ENCODE measurements around the gene LHFPL2.

Gene LHFPL2

DNA sequence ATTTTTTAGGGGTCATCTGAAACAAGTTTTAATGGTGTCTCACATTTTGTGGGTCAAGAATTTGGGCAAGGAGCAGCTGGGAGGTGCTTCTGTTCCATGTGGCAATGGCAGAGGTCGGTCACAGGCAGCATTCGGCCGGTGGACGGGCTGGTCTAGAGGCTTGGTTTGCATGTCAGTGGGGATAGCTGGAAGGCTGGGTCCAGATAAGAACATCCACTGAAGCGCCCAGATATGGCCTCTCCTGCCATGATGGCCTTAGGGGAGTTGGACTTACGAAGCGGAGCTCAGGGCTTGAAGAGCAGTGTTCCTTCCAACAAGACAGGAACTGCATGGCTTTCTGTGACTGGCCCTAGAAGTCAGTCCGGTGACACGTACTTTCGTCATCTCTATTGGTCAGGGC, 30.3 kb downstream of the LHFPL2 start:
- DNase-seq (ENCODE audit: low read depth): no peak

- DNase-seq (ENCODE audit: low read depth): no peak
Measured at GRCh38 chr5:78615697-78616096, 32.9 kb downstream of the LHFPL2 start.

DNA sequence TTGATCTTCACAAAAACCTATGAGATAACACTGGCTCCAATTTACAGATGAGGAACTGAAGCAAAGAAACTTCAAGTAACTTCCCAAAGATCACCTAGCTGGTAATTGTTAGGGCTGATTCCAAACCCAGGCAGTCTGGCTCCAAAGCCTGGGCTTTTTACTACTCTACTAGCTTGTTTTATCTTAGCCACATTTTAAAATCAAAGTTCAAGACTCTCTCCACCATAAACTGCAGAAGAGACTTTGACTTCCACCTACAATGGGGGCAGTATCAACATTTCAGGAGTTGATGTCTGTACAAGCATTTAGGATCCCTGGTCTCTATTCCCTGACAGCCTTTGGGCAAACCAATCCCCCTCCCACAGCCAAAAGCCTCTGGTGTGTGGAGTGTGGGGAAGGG, 33.8 kb downstream of the LHFPL2 start:
- DNase-seq (ENCODE audit: low read depth): no peak

DNA sequence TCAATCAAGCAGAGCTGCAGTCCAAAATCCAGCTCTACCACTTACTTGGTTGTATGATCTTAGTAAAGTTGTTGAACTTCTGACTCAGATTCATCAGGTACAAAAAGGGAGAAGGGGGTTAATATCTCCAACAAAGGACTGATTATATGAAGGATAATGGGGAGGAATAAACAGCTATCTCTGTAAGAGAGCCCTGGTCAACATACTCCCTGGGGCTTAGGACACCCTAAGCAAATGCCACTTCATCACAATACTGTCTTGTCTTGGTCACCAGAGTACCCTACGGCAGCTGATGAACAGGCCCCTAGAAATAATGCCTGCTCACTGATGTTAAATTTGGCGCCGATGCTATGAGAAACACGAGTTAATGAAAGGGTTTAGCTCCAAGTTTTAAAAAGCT, 34.8 kb downstream of the LHFPL2 start:
- no peak for DNase-seq (ENCODE audit: low read depth)

- DNase-seq (ENCODE audit: low read depth): no peak
Measured at GRCh38 chr5:78613151-78613533, 35.4 kb downstream of the LHFPL2 start.

DNA sequence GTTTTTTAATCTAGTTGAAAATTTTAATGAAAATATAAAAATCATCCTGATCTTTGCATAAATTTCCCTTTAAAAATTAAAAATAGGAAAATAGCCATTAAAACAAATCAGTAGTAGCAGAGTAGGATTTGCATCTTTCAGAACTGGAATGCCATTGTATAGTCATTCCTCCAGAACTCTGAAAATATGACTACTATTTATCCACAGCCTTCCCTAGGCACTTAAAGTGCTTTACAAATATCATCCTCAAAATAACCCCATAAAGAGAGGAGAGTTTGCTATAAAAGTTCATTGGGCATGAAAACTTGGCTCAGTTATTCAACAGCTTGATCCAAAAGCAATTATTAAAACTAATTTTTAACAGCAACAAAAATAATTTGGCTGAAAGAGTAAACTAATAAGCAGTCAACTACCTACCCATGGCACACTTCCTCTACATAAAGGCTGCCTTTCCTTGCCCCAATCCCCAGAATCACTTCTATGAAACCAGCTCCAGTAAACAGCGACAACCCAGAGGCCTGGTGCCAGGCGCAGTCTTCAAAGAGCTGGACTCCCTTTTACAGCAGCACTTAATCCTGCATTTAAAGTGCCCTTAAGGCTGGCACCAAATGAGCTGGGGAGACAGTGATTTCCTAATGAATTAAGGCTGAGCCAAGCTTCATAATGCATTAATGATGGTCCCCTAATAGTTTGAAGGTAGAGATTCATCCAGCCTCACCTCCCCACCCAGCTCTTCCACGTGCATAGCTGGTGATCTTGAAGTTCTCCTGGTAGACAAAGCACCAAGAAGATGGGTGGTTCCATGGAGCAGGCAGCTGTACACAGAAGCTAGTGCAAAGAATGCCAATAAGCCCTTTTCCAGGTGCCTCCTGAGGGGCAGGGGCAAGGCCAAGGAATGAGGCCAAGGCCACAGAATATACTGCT, 36.1 kb downstream of the LHFPL2 start:
- DNase-seq (ENCODE audit: low read depth): no peak

- DNase-seq (ENCODE audit: low read depth): no peak
Measured at GRCh38 chr5:78611126-78611605, 37.4 kb downstream of the LHFPL2 start.

GRCh38 chr5:78610636-78611035, 37.9 kb downstream of the LHFPL2 start:
- DNase-seq (ENCODE audit: low read depth): no peak

DNA sequence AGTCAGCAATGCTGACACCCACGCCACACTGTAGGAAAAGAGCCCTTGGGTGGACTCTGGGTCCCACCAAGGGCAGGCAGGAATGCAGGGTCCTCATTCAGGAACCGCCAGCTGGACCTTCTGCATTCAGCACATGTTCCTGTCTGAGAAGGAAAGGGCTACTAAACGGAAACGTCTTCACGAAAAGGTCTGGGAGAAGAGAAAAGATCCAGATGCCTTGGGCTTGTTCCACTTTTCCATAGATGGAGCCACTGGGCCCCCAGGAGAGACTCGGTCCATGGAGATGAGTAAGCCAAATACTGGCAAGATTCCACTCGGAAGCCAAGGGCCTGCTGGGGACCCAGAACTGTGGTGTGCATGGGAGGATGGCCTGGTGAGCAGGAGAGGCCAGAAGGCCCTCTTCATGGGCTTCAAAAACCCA, 38.4 kb downstream of the LHFPL2 start:
- DNase-seq (ENCODE audit: low read depth): no peak

GRCh38 chr5:78607864-78608263, 40.7 kb downstream of the LHFPL2 start:
- no peak for DNase-seq (ENCODE audit: low read depth)

- DNase-seq (ENCODE audit: low read depth): no peak
Measured at GRCh38 chr5:78606241-78606640, 42.3 kb downstream of the LHFPL2 start.

DNA sequence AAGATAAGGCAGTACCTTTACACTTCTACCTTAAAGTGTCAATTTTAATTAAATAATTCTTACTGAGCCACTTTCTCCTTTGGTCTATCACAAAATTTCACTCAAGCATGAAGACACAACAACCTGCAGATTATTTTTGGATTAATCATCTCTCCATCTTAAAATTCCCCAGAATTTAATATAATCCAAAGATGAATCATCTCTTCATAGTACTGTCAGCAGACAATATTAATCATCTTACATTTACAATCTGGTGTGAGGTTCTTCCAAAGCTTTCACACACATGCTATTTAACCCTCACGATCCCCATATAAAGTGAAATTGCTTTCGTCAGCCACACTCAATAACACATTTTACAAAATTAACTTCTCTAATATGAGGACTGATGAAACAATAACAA, 43.0 kb downstream of the LHFPL2 start:
- DNase-seq (ENCODE audit: low read depth): no peak

- DNase-seq (ENCODE audit: low read depth): no peak
Measured at GRCh38 chr5:78604689-78605285, 43.8 kb downstream of the LHFPL2 start.

- DNase-seq (ENCODE audit: low read depth): no peak
Measured at GRCh38 chr5:78603636-78604175, 44.9 kb downstream of the LHFPL2 start.

- no peak for DNase-seq (ENCODE audit: low read depth)
Measured at GRCh38 chr5:78602400-78602799, 46.2 kb downstream of the LHFPL2 start.

- no peak for DNase-seq (ENCODE audit: low read depth)
Measured at GRCh38 chr5:78601559-78602314, 46.8 kb downstream of the LHFPL2 start.

- no peak for DNase-seq (ENCODE audit: low read depth)
Measured at GRCh38 chr5:78600687-78601414, 47.7 kb downstream of the LHFPL2 start.

GRCh38 chr5:78598973-78599372, 49.6 kb downstream of the LHFPL2 start:
- DNase-seq (ENCODE audit: low read depth): no peak

DNA sequence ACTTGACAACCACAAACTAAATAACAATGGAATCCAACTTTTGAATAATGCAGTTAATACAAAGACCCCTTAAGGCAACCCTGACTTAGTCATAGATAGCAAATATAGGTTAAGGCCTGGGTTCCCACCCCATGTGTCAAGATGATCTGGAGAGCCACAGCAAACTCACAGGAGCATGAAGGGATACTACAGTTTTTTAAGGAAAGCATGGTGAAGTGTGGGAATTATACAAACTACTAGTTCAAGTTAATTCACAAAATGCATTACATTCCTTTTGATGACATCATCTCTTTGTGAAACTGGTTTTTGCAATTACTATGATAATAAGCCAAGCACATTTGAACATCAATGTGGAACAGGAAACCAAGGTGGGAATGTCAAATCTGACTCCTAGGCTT, 50.6 kb downstream of the LHFPL2 start:
- DNase-seq (ENCODE audit: low read depth): no peak

- no peak for DNase-seq (ENCODE audit: low read depth)
Measured at GRCh38 chr5:78597068-78597973, 51.3 kb downstream of the LHFPL2 start.

- DNase-seq (ENCODE audit: low read depth): no peak
Measured at GRCh38 chr5:78595458-78595921, 53.1 kb downstream of the LHFPL2 start.

Data from activated gamma-delta T cell treated with anti-CD3 and anti-CD28 coated beads, Interleukin-2, amount 50 U/mL, for 16 hours (primary cell).